DND-41 (cell line): Measurements from ENCODE around the gene CD82.
A peak's percentile ranks its signal among the peaks of the same experiment; 100 is the strongest.

Experiments
- ATAC-seq: fragments of 200-7000 bp; cut with Tn5 transposase; 3 replicates; pipeline ENCODE4 v1.9.1; 2021; ENCODE audit warnings: low read depth; ENCODE audit not compliant: insufficient read depth
- DNase-seq: peaks from one replicate; pipeline ENCODE4 v3.0.0-alpha.2; 2020
- H2AFZ ChIP-seq: 2 replicates; pipeline ENCODE4 v1.6.0; 2012; ENCODE audit warnings: low read depth, low read length
- H3K27ac ChIP-seq: 2 replicates; pipeline ENCODE4 v1.5.1; 2012; ENCODE audit warnings: low read length, inconsistent platforms
- H3K27me3 ChIP-seq: fragments of 200-600 bp; sonication (generic); 2 replicates; pipeline ENCODE4 v1.6.0; 2012; ENCODE audit warnings: low read length, mild to moderate bottlenecking, inconsistent platforms; ENCODE audit not compliant: insufficient read depth, poor library complexity
- H3K36me3 ChIP-seq: 2 replicates; pipeline ENCODE4 v1.5.1; 2012; ENCODE audit warnings: low read length, inconsistent platforms; ENCODE audit not compliant: insufficient read depth
- H3K4me1 ChIP-seq: 2 replicates; pipeline ENCODE4 v1.5.1; 2012; ENCODE audit warnings: mild to moderate bottlenecking, low read length; ENCODE audit not compliant: insufficient read depth
- H3K4me2 ChIP-seq: 2 replicates; pipeline ENCODE4 v1.6.0; 2012; ENCODE audit warnings: mild to moderate bottlenecking, moderate library complexity, low read length, inconsistent platforms; ENCODE audit not compliant: insufficient read depth
- H3K4me3 ChIP-seq, 2 experiments: fragments of 200-600 bp in 1 of 2; shearing (Covaris generic) in 1 of 2; 2 replicates each; pipeline ENCODE4 v1.5.1; 2012 to 2016; ENCODE audit warnings: inconsistent platforms in 2 of 2, low read length in 2 of 2, mild to moderate bottlenecking in 2 of 2, low read depth in 1 of 2, moderate library complexity in 1 of 2
- H3K79me2 ChIP-seq: 2 replicates; pipeline ENCODE4 v1.6.0; 2012; ENCODE audit warnings: low read length, inconsistent platforms; ENCODE audit not compliant: insufficient read depth
- H3K9ac ChIP-seq: 2 replicates; pipeline ENCODE4 v1.6.0; 2012; ENCODE audit warnings: low read depth, mild to moderate bottlenecking, inconsistent platforms, low read length, moderate library complexity
- H3K9me3 ChIP-seq: 2 replicates; pipeline ENCODE4 v1.5.1; 2012; ENCODE audit warnings: low read length, moderate library complexity, mild to moderate bottlenecking, inconsistent platforms; ENCODE audit not compliant: insufficient read depth, severe bottlenecking
- H4K20me1 ChIP-seq: 2 replicates; pipeline ENCODE4 v1.6.0; 2012; ENCODE audit warnings: low read length; ENCODE audit not compliant: insufficient read depth
- EZH2 ChIP-seq: IDR thresholded peaks from 3 replicates; pipeline ENCODE4 v1.6.1; 2012; ENCODE audit warnings: borderline replicate concordance, low read depth, mild to moderate bottlenecking, moderate library complexity, low read length, inconsistent platforms; ENCODE audit not compliant: severe bottlenecking
- TF ChIP-seq, protein P1 (sequence below): IDR thresholded peaks from 2 replicates; pipeline ENCODE4 v1.5.1; 2012; ENCODE audit warnings: borderline replicate concordance, low read length, moderate library complexity, mild to moderate bottlenecking; ENCODE audit not compliant: poor library complexity, severe bottlenecking; ENCODE audit errors: extremely low read depth

The CD82 gene

DNA sequence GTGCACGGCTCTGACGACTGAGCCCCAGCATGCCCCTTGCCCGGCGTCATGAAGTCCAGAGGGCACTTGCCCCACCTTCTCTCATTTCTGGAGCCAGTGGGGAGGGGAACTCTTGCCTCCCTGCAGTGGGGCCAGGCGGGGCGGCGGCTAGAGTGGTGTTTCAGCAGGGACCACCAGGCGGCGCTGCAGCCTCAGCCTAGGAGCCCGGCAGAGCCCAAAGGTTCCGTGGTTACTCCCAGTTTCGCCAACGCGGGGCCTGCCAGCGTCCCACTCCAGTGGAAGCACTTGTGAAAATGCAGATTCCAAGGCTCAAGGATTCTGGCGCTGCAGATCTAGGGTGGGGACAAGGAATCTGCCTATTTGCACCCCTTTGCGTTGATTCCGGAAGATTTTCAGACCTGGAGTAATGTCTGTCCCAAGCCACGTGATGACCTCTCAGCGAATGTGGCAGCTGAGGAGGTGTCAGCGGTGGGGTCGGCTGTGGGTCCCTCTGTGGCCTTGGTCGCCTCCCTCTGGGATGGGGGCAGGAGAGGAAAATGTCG is 55.7 kb downstream of the CD82 start:
- Histone ChIP-seq H3K27me3 (no peaks in the 10 kb centered on the region), H3K4me3 (no peak overlapping the region), H4K20me1 (peaks cover 6% of the 10 kb centered on the region), H3K79me2 (no peaks in the 10 kb centered on the region), H3K4me1 (no peaks in the 10 kb centered on the region), H3K4me2 (no peak overlapping the region), H3K36me3 (peaks cover 42% of the 10 kb centered on the region), H3K27ac (no peak overlapping the region), H2AFZ (no peak overlapping the region), H3K9ac (no peak overlapping the region), H3K9me3 (no peaks in the 10 kb centered on the region)
- DNase-seq = peak; percentile 51
- ATAC-seq = peak; percentile 60
- no peak for TF ChIP-seq EZH2
- TF ChIP-seq, protein P1, sequence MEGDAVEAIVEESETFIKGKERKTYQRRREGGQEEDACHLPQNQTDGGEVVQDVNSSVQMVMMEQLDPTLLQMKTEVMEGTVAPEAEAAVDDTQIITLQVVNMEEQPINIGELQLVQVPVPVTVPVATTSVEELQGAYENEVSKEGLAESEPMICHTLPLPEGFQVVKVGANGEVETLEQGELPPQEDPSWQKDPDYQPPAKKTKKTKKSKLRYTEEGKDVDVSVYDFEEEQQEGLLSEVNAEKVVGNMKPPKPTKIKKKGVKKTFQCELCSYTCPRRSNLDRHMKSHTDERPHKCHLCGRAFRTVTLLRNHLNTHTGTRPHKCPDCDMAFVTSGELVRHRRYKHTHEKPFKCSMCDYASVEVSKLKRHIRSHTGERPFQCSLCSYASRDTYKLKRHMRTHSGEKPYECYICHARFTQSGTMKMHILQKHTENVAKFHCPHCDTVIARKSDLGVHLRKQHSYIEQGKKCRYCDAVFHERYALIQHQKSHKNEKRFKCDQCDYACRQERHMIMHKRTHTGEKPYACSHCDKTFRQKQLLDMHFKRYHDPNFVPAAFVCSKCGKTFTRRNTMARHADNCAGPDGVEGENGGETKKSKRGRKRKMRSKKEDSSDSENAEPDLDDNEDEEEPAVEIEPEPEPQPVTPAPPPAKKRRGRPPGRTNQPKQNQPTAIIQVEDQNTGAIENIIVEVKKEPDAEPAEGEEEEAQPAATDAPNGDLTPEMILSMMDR = peak; percentile 66

DNA sequence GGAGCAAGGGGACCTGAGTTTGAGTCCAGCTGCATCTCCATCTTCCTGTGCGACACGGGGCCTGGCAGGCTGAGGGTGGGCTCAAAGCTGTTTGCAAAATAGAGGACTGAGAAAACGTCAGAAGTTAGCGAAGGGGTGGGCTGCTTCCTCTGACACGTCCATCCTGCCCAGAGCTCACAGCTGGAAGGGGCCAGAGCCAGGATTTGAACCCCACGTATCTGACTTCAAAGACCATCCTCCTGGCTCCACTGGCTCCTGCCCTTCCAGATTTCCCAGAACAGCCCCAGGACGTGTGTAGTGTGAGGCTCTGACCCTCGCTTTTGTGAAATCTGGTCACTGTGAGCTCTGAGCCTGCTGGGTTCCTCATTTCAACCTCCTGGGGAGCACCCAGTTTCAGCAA is 56.3 kb downstream of the CD82 start:
- Histone ChIP-seq H2AFZ (no peak overlapping the region), H3K9me3 (no peaks in the 10 kb centered on the region), H3K4me3 (no peak overlapping the region), H4K20me1 (peaks cover 6% of the 10 kb centered on the region), H3K36me3 (peaks cover 37% of the 10 kb centered on the region), H3K9ac (no peak overlapping the region), H3K27me3 (no peaks in the 10 kb centered on the region), H3K4me2 (no peak overlapping the region), H3K79me2 (no peaks in the 10 kb centered on the region), H3K27ac (no peak overlapping the region), H3K4me1 (no peaks in the 10 kb centered on the region)
- TF ChIP-seq, protein P1 = no peak
- TF ChIP-seq EZH2 = no peak
- DNase-seq (peak; percentile 3), ATAC-seq (no peak)

DNA sequence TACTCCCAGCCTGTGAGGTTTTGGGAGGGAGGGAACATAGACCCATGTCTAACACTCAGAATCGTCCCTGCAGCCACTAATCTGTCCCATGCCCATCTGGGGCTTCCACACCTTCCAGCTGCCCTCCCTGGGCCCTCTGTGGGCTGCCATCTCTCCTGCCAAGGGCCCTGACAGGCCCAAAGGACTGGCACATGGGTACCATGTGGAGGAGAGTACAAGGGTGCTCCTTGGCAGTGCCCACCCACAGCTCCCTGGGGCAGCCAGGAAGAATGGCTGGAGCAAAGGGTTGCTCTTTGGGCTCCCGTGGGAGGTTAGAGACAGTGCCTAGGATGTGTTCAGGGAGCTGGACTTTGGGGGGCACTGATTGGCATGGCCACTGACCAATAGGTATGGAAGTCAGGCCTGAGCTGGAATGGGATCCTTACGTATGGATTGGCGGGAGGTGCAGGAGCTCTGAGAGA is 56.8 kb downstream of the CD82 start:
- Histone ChIP-seq H3K27ac (no peak overlapping the region), H3K9me3 (no peaks in the 10 kb centered on the region), H2AFZ (no peak overlapping the region), H3K4me3 (no peak overlapping the region), H3K9ac (no peak overlapping the region), H3K27me3 (no peaks in the 10 kb centered on the region), H3K4me2 (no peak overlapping the region), H3K79me2 (no peaks in the 10 kb centered on the region), H3K4me1 (no peaks in the 10 kb centered on the region), H3K36me3 (peaks cover 33% of the 10 kb centered on the region), H4K20me1 (peaks cover 6% of the 10 kb centered on the region)
- TF ChIP-seq EZH2 = no peak
- TF ChIP-seq, protein P1 = no peak
- ATAC-seq (no peak), DNase-seq (no peak)
